ENCODE results near the gene MYCL. TPM values are rescaled to one million over a fixed set of nuclear protein-coding genes. Genes with fewer than 3 reads are reported as not detected.

MYCL gene
- total and polyA plus RNA-seq, 2 of the 8 experiments (the other 6 are each of a cell fraction or from before 2014, with no cell fraction given): 20.3 to 28.8 TPM

GRCh38 chr1:39944410-39945112 is 42.8 kb upstream of the MYCL start (continued):
- TF ChIP-seq MAX (IDR thresholded peaks at IDR 0.05) (no peak), KDM4A (IDR thresholded peaks at IDR 0.05; ENCODE audit: low read depth, low read length, severe bottlenecking) (no peak), RNF2 (IDR thresholded peaks at IDR 0.05; ENCODE audit: borderline replicate concordance, low read depth, low read length, missing control alignments, poor library complexity, severe bottlenecking) (no peak), CHD2 (IDR thresholded peaks at IDR 0.05; ENCODE audit: low read length) (no peak), SRF (IDR thresholded peaks at IDR 0.05; ENCODE audit: low read depth, low read length) (no peak), NANOG (IDR thresholded peaks at IDR 0.05; ENCODE audit: insufficient read depth, low read depth, low read length, poor library complexity, severe bottlenecking) (no peak)

Measured in H1 (cell line).